ENCODE measurements around the gene AMOT.

AMOT gene

GRCh38 chrX:112800971-112801775 is 39.5 kb downstream of the AMOT start:
- DNase-seq = no peak

GRCh38 chrX:112799425-112799824 is 41.2 kb downstream of the AMOT start:
- no peak for DNase-seq

GRCh38 chrX:112798736-112799135 is 41.9 kb downstream of the AMOT start:
- no peak for DNase-seq

- no peak for DNase-seq
Measured at GRCh38 chrX:112789931-112790330, 50.7 kb downstream of the AMOT start.

- DNase-seq = no peak
Measured at GRCh38 chrX:112786076-112786475, 54.6 kb downstream of the AMOT start.

- no peak for DNase-seq
Measured at GRCh38 chrX:112785344-112785743, 55.3 kb downstream of the AMOT start.

- DNase-seq = peak in 30 of 51 donors; percentile 0 to 51 (median 18)
Measured at GRCh38 chrX:112784692-112785091, 55.9 kb downstream of the AMOT start.

GRCh38 chrX:112779139-112779538 is 61.5 kb downstream of the AMOT start:
- DNase-seq = no peak

- no peak for DNase-seq
Measured at GRCh38 chrX:112774651-112775293, 65.9 kb downstream of the AMOT start.

GRCh38 chrX:112774142-112774541 is 66.5 kb downstream of the AMOT start:
- no peak for DNase-seq

GRCh38 chrX:112769034-112769433 is 71.6 kb downstream of the AMOT start:
- DNase-seq = no peak

GRCh38 chrX:112768563-112768962 is 72.1 kb downstream of the AMOT start:
- no peak for DNase-seq

- no peak for DNase-seq
Measured at GRCh38 chrX:112766774-112767173, 73.9 kb downstream of the AMOT start.

GRCh38 chrX:112761242-112762207 is 79.1 kb downstream of the AMOT start:
- DNase-seq = peak in 2 of 51 donors; percentile 0 to 16

- no peak for DNase-seq
Measured at GRCh38 chrX:112760697-112761096, 79.9 kb downstream of the AMOT start.

- DNase-seq = no peak
Measured at GRCh38 chrX:112759966-112760365, 80.7 kb downstream of the AMOT start.

- no peak for DNase-seq
Measured at GRCh38 chrX:112759512-112759911, 81.1 kb downstream of the AMOT start.

GRCh38 chrX:112757946-112758345 is 82.7 kb downstream of the AMOT start:
- DNase-seq = no peak

GRCh38 chrX:112753116-112753515 is 87.5 kb downstream of the AMOT start:
- no peak for DNase-seq

GRCh38 chrX:112751076-112751475 is 89.6 kb downstream of the AMOT start:
- no peak for DNase-seq

GRCh38 chrX:112746812-112747595 is 93.6 kb downstream of the AMOT start:
- peak in 2 of 51 donors; percentile 0 for DNase-seq

Measured in hypothalamus (tissue), 51 donors.